Measurements from ENCODE around the gene RAB17. TPM values are rescaled to one million over a fixed set of nuclear protein-coding genes. Genes with fewer than 3 reads are reported as not detected.

Gene RAB17, protein sequence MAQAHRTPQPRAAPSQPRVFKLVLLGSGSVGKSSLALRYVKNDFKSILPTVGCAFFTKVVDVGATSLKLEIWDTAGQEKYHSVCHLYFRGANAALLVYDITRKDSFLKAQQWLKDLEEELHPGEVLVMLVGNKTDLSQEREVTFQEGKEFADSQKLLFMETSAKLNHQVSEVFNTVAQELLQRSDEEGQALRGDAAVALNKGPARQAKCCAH
- 2.1 and 3.1 TPM in 2 replicates for total RNA-seq

GRCh38 chr2:237590272-237591140 lies at the start of gene RAB17:
Gene RAB17, minus strand, starts transcription at chr2:237590734. Its CDS starts 4,580 bp downstream, at chr2:237586154.

GRCh38 chr2:237627441-237628246 lies 37.1 kb upstream of the RAB17 start, which contains the start of gene LRRFIP1:
Gene LRRFIP1, plus strand, starts transcription at chr2:237627587. Its CDS starts 58 bp downstream, at chr2:237627645.

DNA sequence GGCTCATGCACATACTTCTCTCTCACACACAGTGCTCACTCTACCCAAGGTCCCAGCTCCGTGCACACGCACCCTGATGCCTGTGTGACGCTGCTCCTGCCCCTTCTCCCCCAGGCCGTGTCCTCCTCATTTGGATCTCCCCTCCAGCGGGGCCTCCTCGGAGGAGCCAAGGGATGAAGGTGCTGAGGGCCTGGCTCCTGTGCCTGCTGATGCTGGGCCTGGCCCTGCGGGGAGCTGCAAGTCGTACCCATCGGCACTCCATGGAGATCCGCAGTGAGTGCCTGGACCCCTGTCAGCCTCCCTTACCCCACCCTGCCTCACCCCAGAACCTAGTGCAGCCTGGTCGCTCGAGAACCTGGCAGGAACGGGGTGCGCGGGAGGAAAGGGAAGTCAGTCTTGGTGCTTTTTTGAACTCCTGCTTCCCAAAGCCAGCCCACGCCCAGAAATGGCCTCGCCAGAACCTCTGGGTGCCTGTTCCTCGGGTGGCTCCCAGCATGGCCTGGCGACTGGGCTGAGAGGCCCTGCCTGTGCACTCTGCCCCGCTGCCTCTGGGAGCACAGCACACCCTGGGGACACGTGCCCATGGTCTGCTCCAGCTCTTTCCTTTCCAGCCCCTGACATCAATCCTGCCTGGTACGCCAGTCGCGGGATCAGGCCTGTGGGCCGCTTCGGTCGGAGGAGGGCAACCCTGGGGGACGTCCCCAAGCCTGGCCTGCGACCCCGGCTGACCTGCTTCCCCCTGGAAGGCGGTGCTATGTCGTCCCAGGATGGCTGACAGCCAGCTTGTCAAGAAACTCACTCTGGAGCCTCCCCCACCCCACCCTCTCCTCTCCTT lies 23.9 kb downstream of the RAB17 start, which contains the start of gene PRLH:
Gene PRLH, plus strand, starts transcription at position 174 of the 835 bp plus-strand sequence. Its CDS starts 0 bp downstream, at position 174.

Other genes with a start within 250 kb of the RAB17 start
- gene COL6A3, start 176.6 kb downstream of the RAB17 start, total RNA-seq, result 0.21 and 0.72 TPM in 2 replicates
- gene MLPH, start 103.5 kb downstream of the RAB17 start, total RNA-seq, result 9.9 and 16.4 TPM in 2 replicates
- gene PRLH, start 24.2 kb downstream of the RAB17 start, total RNA-seq, result not detected in 2 replicates
- gene LRRFIP1, start 36.9 kb upstream of the RAB17 start, total RNA-seq, result 83.6 and 94.6 TPM in 2 replicates
- 0.24 TPM in 1 of 2 replicates, not detected in the other for gene RBM44, start 208.0 kb upstream of the RAB17 start, total RNA-seq

Data from tracheal epithelial cell (primary cell).